Calu3 (cell line): Measurements from ENCODE around the gene NSUN6. TPM values are rescaled to one million over a fixed set of nuclear protein-coding genes. Genes with fewer than 3 reads are reported as not detected.

ENCODE experiments used
- BruUV-seq: library from RNA; stranded (reverse); fragments of 400-500 nt; replicated peaks from 2 replicates; lab custom pipeline; 2021; lab: Mats Ljungman, UMichigan
- CTCF ChIA-PET: fragments of 300-600 bp; sonication (Branson Sonifier 250); formaldehyde crosslinking; loops from one replicate; lab custom pipeline; 2022; ENCODE audit warnings: antibody characterized with exemption; lab: Charles Lee
- DNase-seq: peaks from one replicate; pipeline ENCODE4 v3.0.0; 2022
- H3K27ac Mint-ChIP-seq: one replicate; pipeline ENCODE4 v1.8.0; 2022; ENCODE audit warnings: mixed read lengths; ENCODE audit not compliant: unreplicated experiment
- H3K27me3 Mint-ChIP-seq: one replicate; pipeline ENCODE4 v1.8.0; 2022; ENCODE audit warnings: mixed read lengths; ENCODE audit not compliant: unreplicated experiment
- H3K36me3 Mint-ChIP-seq: one replicate; pipeline ENCODE4 v1.8.0; 2022; ENCODE audit warnings: mild to moderate bottlenecking, moderate library complexity, mixed read lengths; ENCODE audit not compliant: insufficient read depth, unreplicated experiment
- H3K4me1 Mint-ChIP-seq: one replicate; pipeline ENCODE4 v1.8.0; 2022; ENCODE audit warnings: mild to moderate bottlenecking, low read depth, mixed read lengths; ENCODE audit not compliant: unreplicated experiment
- H3K4me3 Mint-ChIP-seq: one replicate; pipeline ENCODE4 v1.8.0; 2022; ENCODE audit warnings: mild to moderate bottlenecking, low read depth, moderate library complexity, mixed read lengths; ENCODE audit not compliant: unreplicated experiment
- H3K9me3 Mint-ChIP-seq: one replicate; pipeline ENCODE4 v1.8.0; 2022; ENCODE audit warnings: low read depth, mixed read lengths; ENCODE audit not compliant: unreplicated experiment
- CTCF ChIP-seq: fragments of 200-600 bp; IDR thresholded peaks from one replicate; pipeline ENCODE4 v1.8.0; 2022; ENCODE audit warnings: antibody characterized with exemption; ENCODE audit not compliant: unreplicated experiment
- intact Hi-C: fragments of 100-400 bp; cut with micrococcal nuclease; formaldehyde crosslinking; loops from one replicate; pipeline ENCODE4 v1.10.0; 2022; ENCODE audit not compliant: unreplicated experiment
- total RNA-seq: library from RNA; stranded (reverse); gene quantifications from 2 replicates; pipeline ENCODE4 v1.2.3, GENCODE V29; 2022

NSUN6 gene
- total RNA-seq, 1 experiment from 2014 or later: 10.5 TPM

GRCh38 chr10:18619016-18619415 is 32.4 kb downstream of the NSUN6 start:
- Mint-ChIP-seq H3K27me3 (no peaks in the 10 kb centered on the region), H3K9me3 (no peaks in the 10 kb centered on the region), H3K36me3 (no peaks in the 10 kb centered on the region), H3K4me1 (no peaks in the 10 kb centered on the region), H3K4me3 (no peak overlapping the region), H3K27ac (no peak overlapping the region)
- no TSS peak for BruUV-seq
- no peak for TF ChIP-seq CTCF
- DNase-seq: no peak
- CTCF ChIA-PET: no interaction called here
- intact Hi-C loops: no loop called here

GRCh38 chr10:18616337-18616736 is 35.0 kb downstream of the NSUN6 start:
- no peaks in the 10 kb centered on the region for H3K4me1 Mint-ChIP-seq
- intact Hi-C loops: no loop called here
- H3K9me3 Mint-ChIP-seq: no peaks in the 10 kb centered on the region
- BruUV-seq: no TSS peak
- H3K27me3 Mint-ChIP-seq: no peaks in the 10 kb centered on the region
- H3K27ac Mint-ChIP-seq: no peak overlapping the region
- H3K4me3 Mint-ChIP-seq: no peak overlapping the region
- no peaks in the 10 kb centered on the region for H3K36me3 Mint-ChIP-seq
- no peak for TF ChIP-seq CTCF
- CTCF ChIA-PET: no interaction called here
- no peak for DNase-seq

GRCh38 chr10:18615618-18616017 is 35.8 kb downstream of the NSUN6 start:
- Mint-ChIP-seq H3K4me1 (peaks cover 4% of the 10 kb centered on the region), H3K4me3 (no peak overlapping the region), H3K27me3 (no peaks in the 10 kb centered on the region), H3K36me3 (peaks cover 2% of the 10 kb centered on the region), H3K9me3 (no peaks in the 10 kb centered on the region), H3K27ac (no peak overlapping the region)
- intact Hi-C loops: no loop called here
- no peak for DNase-seq
- BruUV-seq: no TSS peak
- no peak for TF ChIP-seq CTCF
- CTCF ChIA-PET: no interaction called here

- no peak for TF ChIP-seq CTCF
- no peak overlapping the region for H3K4me3 Mint-ChIP-seq
- H3K27ac Mint-ChIP-seq: no peak overlapping the region
- no peak for DNase-seq
- intact Hi-C loops: loop anchor here (5.0 kb wide), 1 partner anchor 41 kb away; the partner anchor contains the start of gene NSUN6
- no peaks in the 10 kb centered on the region for H3K27me3 Mint-ChIP-seq
- H3K9me3 Mint-ChIP-seq: no peaks in the 10 kb centered on the region
- peaks cover 5% of the 10 kb centered on the region for H3K36me3 Mint-ChIP-seq
- CTCF ChIA-PET: no interaction called here
- peaks cover 9% of the 10 kb centered on the region for H3K4me1 Mint-ChIP-seq
- BruUV-seq: no TSS peak
These were observed 40.2 kb downstream of the NSUN6 start for GRCh38 chr10:18611168-18611567.
